A673 (cell line): ENCODE data around the gene TNFRSF13B.

Experiments
- EZH2 ChIP-seq: fragments of 200-600 bp; sonication (generic); IDR thresholded peaks from 2 replicates; pipeline ENCODE4 v1.6.1; 2017; ENCODE audit warnings: borderline replicate concordance, low read depth, mild to moderate bottlenecking, mixed read lengths, antibody characterized with exemption, low read length; ENCODE audit not compliant: poor library complexity, severe bottlenecking
- TF ChIP-seq, protein P1 (sequence below): fragments of 300-800, 200-600 bp; sonication (generic); conservative IDR thresholded peaks from 2 replicates; pipeline ENCODE4 v1.5.1; 2017; ENCODE audit warnings: low read depth, mild to moderate bottlenecking, antibody characterized with exemption, low read length, moderate library complexity, mixed read lengths

DNA sequence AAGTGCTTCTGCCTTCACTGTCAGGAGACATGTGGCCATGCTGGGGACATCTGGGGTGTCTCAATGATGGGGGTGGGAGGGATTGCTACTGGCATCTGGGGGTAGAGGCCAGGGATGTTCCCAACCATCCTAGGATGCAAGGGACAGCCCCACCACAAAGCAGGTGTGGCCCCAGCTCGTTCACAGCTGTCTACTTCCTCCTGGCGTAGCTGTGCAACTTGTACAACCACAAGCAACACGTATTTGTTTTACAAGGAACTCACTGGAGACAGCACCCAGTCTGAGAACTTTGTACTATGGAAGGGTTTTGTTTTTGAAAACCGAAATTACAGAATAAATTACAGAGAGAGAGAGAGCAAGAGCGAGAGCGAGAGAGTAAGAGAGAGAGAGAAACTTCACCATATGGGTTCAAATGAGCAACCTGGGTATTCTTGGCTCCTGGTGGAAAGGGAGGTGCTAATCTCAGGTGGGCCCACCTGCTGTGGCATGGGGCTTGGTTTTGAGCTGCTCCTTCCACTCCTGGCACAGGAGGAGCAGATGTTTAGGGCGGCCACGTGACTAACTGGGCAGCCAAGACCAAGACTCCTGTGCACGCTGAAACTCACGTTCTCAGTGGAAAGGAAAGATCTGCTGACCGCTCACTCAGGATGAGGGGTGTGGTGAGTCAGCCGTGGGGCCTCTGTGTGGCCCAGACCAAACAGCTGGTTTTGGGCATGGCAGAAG, 17.5 kb upstream of the TNFRSF13B start:
- TF ChIP-seq, protein P1, sequence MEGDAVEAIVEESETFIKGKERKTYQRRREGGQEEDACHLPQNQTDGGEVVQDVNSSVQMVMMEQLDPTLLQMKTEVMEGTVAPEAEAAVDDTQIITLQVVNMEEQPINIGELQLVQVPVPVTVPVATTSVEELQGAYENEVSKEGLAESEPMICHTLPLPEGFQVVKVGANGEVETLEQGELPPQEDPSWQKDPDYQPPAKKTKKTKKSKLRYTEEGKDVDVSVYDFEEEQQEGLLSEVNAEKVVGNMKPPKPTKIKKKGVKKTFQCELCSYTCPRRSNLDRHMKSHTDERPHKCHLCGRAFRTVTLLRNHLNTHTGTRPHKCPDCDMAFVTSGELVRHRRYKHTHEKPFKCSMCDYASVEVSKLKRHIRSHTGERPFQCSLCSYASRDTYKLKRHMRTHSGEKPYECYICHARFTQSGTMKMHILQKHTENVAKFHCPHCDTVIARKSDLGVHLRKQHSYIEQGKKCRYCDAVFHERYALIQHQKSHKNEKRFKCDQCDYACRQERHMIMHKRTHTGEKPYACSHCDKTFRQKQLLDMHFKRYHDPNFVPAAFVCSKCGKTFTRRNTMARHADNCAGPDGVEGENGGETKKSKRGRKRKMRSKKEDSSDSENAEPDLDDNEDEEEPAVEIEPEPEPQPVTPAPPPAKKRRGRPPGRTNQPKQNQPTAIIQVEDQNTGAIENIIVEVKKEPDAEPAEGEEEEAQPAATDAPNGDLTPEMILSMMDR, result no peak
- TF ChIP-seq EZH2, result no peak
